HFFc6 (cell line): ENCODE measurements around the gene IP6K1. TPM values are rescaled to one million over a fixed set of nuclear protein-coding genes. Genes with fewer than 3 reads are reported as not detected.
A peak's percentile ranks its signal among the peaks of the same experiment; 100 is the strongest.

Experiments
- DNase-seq: peaks from one replicate; pipeline ENCODE4 v3.0.0-alpha.2; 2018
- H3K27ac Mint-ChIP-seq: 2 replicates; pipeline ENCODE4 v1.8.0; 2020; ENCODE audit warnings: mild to moderate bottlenecking, mixed read lengths
- H3K27me3 Mint-ChIP-seq: 2 replicates; pipeline ENCODE4 v1.8.0; 2021; ENCODE audit warnings: mild to moderate bottlenecking, moderate library complexity, mixed read lengths; ENCODE audit not compliant: insufficient read depth
- H3K36me3 Mint-ChIP-seq: 2 replicates; pipeline ENCODE4 v1.8.0; 2021; ENCODE audit warnings: low read depth, mixed read lengths
- H3K4me1 Mint-ChIP-seq: 2 replicates; pipeline ENCODE4 v1.8.0; 2020; ENCODE audit warnings: low read depth, mixed read lengths
- H3K4me3 Mint-ChIP-seq: 2 replicates; pipeline ENCODE4 v1.8.0; 2020; ENCODE audit warnings: mild to moderate bottlenecking, moderate library complexity, mixed read lengths
- H3K9me3 Mint-ChIP-seq: 2 replicates; pipeline ENCODE4 v1.8.0; 2020; ENCODE audit warnings: mild to moderate bottlenecking, mixed read lengths
- CTCF ChIP-seq: fragments of 200-600 bp; sonication (generic); IDR thresholded peaks from 2 replicates; pipeline ENCODE4 v1.5.0; 2021; ENCODE audit warnings: antibody characterized with exemption, mild to moderate bottlenecking
- microRNA-seq: library from miRNA; unstranded; fragments of <30 nt; microRNA quantifications from one replicate; pipeline ENCODE4, GENCODE V29; 2019
- total RNA-seq, 6 experiments: library from RNA; stranded (reverse); fragmentation: NEBNext Ultra II Directional; extraction: Animal tissue kit (Norgen Biotek cat#: 25700); gene quantifications; 2 replicates in 1 of 6; 3 replicates in 5 of 6; pipeline ENCODE4 v1.2.3, GENCODE V29; 2021

IP6K1 gene
- total RNA-seq, 6 experiments from 2014 or later = 29.8 to 43.7 (median 38.4) TPM

GRCh38 chr3:49680493-49681231, 105.7 kb downstream of the IP6K1 start:
- TF ChIP-seq CTCF = no peak
- Mint-ChIP-seq H3K27me3 (peaks cover 2% of the 10 kb centered on the region; the same call in 1 of the 2 replicates), H3K4me1 (no peaks in the 10 kb centered on the region; the same call in 1 of the 2 replicates), H3K9me3 (no peaks in the 10 kb centered on the region), H3K4me3 (no peak overlapping the region), H3K36me3 (peaks cover 16% of the 10 kb centered on the region), H3K27ac (no peak overlapping the region)
- no peak for DNase-seq

GRCh38 chr3:49675912-49676311, 110.4 kb downstream of the IP6K1 start:
- TF ChIP-seq CTCF = no peak
- peaks cover 2% of the 10 kb centered on the region; the same call in 1 of the 2 replicates for H3K27me3 Mint-ChIP-seq
- H3K4me1 Mint-ChIP-seq = peaks cover 22% of the 10 kb centered on the region
- no peak overlapping the region for H3K4me3 Mint-ChIP-seq
- H3K9me3 Mint-ChIP-seq = no peaks in the 10 kb centered on the region
- no peak overlapping the region for H3K27ac Mint-ChIP-seq
- H3K36me3 Mint-ChIP-seq = peaks cover 11% of the 10 kb centered on the region
- DNase-seq = no peak

- Mint-ChIP-seq H3K9me3 (no peaks in the 10 kb centered on the region), H3K4me3 (peak overlapping the region; percentile 91), H3K36me3 (peaks cover 11% of the 10 kb centered on the region), H3K27me3 (no peaks in the 10 kb centered on the region; the same call in 1 of the 2 replicates), H3K27ac (peak overlapping the region; percentile 99), H3K4me1 (peaks cover 22% of the 10 kb centered on the region)
- TF ChIP-seq CTCF = peak; percentile 18; the same call in 1 of the 2 replicates
- DNase-seq = no peak
Observed at GRCh38 chr3:49674497-49674983, 111.8 kb downstream of the IP6K1 start.

Small RNA genes lying within 50 kb of the gene (microRNA-seq; reads per million reads assigned to microRNA genes)
- gene MIR5193 = not detected

Other genes with a start within 250 kb of the IP6K1 start
- under 1 TPM; 0.02 to 0.14 (median 0.06) TPM for gene BSN, start 232.1 kb downstream of the IP6K1 start, total RNA-seq
- 100 to 1,000 TPM in 5 of 6 experiments, 10 to 100 TPM in 1; 98.5 to 126 (median 112) TPM for gene APEH, start 112.2 kb downstream of the IP6K1 start, total RNA-seq
- gene MST1, start 97.1 kb downstream of the IP6K1 start, total RNA-seq = 1 to 10 TPM; 3.4 to 7.4 (median 4.8) TPM
- 10 to 100 TPM; 35.3 to 44.2 (median 39.8) TPM for gene RNF123, start 97.0 kb downstream of the IP6K1 start, total RNA-seq
- under 1 TPM in 2 of 6 experiments, not detected in 4; 0.43 to 0.61 TPM for gene AMIGO3, start 66.9 kb downstream of the IP6K1 start, total RNA-seq
- 10 to 100 TPM; 30.5 to 39.4 (median 34.8) TPM for gene GMPPB, start 62.6 kb downstream of the IP6K1 start, total RNA-seq
- under 1 TPM in 2 of 6 experiments, not detected in 4; 0.17 to 0.18 TPM for gene CDHR4, start 13.3 kb upstream of the IP6K1 start, total RNA-seq
- 1 to 10 TPM; 3.2 to 4.3 (median 3.6) TPM for gene INKA1, start 16.7 kb upstream of the IP6K1 start, total RNA-seq
- 10 to 100 TPM; 11.9 to 32.6 (median 28.3) TPM for gene UBA7, start 27.4 kb upstream of the IP6K1 start, total RNA-seq
- 1 to 10 TPM; 3.4 to 7.5 (median 6.3) TPM for gene TRAIP, start 70.0 kb upstream of the IP6K1 start, total RNA-seq
- gene CAMKV, start 83.4 kb upstream of the IP6K1 start, total RNA-seq = not detected
- gene MST1R, start 117.3 kb upstream of the IP6K1 start, total RNA-seq = 1 to 10 TPM in 1 of 6 experiments, under 1 TPM in 5; 0.34 to 1.1 (median 0.80) TPM
- gene MON1A, start 143.3 kb upstream of the IP6K1 start, total RNA-seq = 10 to 100 TPM; 13.6 to 20.3 (median 15.7) TPM
- gene RBM6, start 153.6 kb upstream of the IP6K1 start, total RNA-seq = 10 to 100 TPM; 32.5 to 41.6 (median 34.5) TPM